GM11168 (cell line): ENCODE results near the gene GPATCH3.
"Not testable (repeated sequence)": the region's sequence is repeated elsewhere in the genome, so short reads cannot be mapped to it uniquely, and the experiment has no call there.

ENCODE experiments used
- in situ Hi-C: fragments of 300-500 bp; cut with MboI; formaldehyde crosslinking; loops from one replicate; pipeline ENCODE4 v1.12.0; 2022; ENCODE audit warnings: low sequenced_read_pairs; ENCODE audit not compliant: unreplicated experiment

GPATCH3 gene

GRCh38 chr1:26874896-26875295, 25.4 kb downstream of the GPATCH3 start:
- in situ Hi-C loops = no loop called here

GRCh38 chr1:26873097-26873496, 27.2 kb downstream of the GPATCH3 start:
- in situ Hi-C loops = not testable (repeated sequence)

- in situ Hi-C loops = no loop called here
Observed at GRCh38 chr1:26864610-26865480, 35.4 kb downstream of the GPATCH3 start.

GRCh38 chr1:26863685-26864077, 36.6 kb downstream of the GPATCH3 start:
- in situ Hi-C loops = no loop called here

DNA sequence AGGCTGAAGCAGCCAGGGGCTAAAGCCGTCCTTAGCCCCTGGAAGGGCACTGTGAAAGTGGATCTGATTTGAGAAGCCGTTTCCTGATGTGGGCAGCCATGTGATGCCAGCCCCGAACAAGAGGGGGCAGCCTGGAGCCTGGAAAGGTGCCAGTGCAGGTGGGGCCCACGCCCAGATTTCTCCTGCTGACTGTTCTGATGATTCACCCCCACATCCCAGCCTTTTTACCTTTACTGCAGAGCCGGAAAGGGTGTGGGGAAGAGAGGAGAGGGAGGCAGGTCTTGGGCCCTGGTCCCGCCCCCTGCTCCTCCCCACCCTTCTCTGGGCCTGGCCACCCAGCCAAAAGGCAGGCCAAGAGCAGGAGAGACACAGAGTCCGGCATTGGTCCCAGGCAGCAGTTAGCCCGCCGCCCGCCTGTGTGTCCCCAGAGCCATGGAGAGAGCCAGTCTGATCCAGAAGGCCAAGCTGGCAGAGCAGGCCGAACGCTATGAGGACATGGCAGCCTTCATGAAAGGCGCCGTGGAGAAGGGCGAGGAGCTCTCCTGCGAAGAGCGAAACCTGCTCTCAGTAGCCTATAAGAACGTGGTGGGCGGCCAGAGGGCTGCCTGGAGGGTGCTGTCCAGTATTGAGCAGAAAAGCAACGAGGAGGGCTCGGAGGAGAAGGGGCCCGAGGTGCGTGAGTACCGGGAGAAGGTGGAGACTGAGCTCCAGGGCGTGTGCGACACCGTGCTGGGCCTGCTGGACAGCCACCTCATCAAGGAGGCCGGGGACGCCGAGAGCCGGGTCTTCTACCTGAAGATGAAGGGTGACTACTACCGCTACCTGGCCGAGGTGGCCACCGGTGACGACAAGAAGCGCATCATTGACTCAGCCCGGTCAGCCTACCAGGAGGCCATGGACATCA, 37.2 kb downstream of the GPATCH3 start, which contains the start of gene SFN:
TSS of gene SFN (plus strand) at position 369 of the 904 bp plus-strand sequence. CDS start at position 433, 64 bp downstream.
- in situ Hi-C loops = no loop called here

DNA sequence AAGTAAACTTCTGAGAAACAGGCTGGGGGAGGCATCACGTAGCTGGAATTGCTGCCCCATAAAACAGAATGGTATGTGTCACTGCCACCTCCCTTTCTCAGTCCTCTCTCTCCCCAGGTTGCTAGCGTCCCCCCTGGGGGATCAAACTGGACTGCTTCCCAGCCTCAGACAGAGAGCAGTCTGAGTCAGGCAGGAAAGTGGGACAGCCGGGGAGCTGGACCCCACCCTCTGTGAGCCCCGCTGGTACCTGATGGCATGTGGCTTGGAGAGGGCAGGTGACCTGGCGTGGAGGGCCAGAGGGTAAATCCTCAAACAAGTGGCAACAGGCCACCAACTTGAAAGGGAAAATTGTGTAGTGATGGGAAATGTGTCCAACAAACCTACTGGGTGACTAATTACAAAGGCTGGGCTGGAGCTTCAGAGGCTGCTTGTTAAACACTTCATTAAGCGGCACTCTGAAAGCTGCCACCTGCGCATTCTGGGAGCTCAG, 38.3 kb downstream of the GPATCH3 start:
- in situ Hi-C loops = no loop called here

DNA sequence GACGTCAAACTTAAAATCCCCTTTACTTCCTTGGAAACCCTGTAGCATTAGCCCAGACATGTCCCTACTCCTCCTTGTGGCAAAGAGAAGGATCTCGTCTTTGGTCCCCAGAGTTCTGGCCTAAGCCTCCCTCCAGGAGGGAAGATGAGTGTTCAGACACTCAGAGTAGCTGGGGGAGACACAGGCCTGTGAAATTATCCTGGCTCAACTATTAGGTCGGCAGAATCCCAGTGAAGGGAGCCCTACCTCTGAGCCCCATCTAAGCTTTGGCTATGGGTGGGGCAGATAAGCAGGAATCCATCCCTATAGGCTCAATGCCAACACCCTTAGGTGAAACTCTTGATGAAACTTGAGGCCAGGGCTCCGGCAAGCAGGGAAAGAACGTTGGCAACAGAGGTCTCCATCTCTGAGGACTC, 39.0 kb downstream of the GPATCH3 start:
- in situ Hi-C loops = no loop called here

- in situ Hi-C loops = no loop called here
Observed at GRCh38 chr1:26858891-26859640, 41.2 kb downstream of the GPATCH3 start.

DNA sequence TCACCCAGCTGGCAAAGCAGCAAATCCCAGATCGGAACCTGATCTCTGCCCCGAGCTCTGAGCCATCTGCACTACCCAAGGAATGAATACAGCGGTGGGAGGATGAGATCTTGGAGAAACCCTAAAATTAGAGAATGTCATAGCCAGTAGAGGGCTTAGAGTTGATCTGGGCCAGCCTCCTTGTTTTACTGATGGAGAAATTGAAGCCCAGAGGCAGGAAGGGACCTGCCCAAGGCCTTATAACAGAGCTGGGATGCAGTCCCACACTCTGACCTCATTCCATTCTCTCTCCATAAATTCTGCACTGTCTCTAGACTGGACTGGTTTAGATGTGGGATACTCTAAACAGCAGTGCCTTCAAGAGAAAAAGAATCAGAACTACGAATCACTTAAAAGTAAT, 42.1 kb downstream of the GPATCH3 start:
- in situ Hi-C loops = no loop called here

GRCh38 chr1:26857473-26858060, 42.7 kb downstream of the GPATCH3 start:
- in situ Hi-C loops = no loop called here

DNA sequence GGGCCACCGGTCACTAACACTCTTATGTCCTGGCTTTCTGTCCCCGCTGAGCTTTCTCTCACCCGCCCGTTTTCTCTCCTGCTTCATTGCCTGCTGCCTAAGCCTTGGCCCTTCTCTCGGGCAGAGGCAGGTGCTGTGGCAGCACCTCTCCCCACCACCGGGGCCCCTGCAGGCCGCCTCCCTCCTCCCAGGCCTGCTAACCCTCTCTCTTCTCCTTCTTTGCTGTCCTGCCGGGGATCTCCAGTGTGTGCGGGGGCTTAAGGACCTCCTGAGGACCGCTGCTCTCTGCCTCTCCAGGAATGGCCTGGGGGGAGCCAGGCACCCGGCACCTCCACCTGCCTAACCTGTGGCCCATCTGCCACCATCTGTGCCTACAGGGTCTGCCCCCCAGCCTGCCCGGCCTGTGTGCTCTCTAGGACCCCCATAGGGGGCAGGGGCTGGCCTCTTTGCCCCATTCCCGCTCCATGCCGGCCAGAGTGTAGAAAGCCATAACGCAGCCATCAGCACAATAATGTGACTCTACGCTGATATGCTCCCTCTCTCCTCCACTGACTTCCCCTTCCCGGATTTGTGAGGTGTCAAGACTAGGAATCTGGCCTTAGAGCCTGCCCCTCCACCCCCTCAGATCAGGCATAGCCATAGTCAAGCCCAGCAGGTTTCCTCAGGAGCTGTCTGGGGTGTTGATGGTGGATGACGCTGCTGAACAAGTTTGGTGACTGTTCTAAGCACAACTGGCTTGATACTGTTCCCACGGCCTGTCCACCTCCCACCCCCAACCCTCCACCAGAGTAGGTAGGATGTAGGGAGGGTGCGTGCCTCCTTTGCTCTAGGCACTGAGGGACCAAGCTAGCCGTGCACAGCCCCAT, 43.4 kb downstream of the GPATCH3 start:
- in situ Hi-C loops = no loop called here

DNA sequence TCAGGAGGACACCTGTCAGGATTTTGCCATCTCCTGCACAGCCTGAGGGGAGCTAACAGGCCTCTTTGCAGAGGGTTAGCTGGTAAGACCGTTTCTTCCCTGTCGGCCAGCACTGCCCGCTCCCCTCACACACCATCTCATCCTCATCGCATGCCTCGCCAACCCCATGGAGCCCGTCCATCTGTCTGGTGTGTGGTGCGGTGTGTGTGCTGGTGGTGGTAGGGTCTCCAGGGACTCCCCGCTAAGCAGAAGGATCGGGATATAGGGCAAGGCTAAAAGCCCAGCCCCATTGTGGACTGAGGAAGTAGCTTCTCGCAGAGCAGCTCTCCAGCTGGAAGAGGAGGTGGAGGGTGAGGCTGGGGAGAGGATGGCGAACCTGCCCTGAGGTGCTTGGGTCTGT, 44.1 kb downstream of the GPATCH3 start:
- in situ Hi-C loops = no loop called here

GRCh38 chr1:26855636-26856035, 44.6 kb downstream of the GPATCH3 start:
- in situ Hi-C loops = no loop called here

- in situ Hi-C loops = no loop called here
Observed at GRCh38 chr1:26854906-26855305, 45.4 kb downstream of the GPATCH3 start.

DNA sequence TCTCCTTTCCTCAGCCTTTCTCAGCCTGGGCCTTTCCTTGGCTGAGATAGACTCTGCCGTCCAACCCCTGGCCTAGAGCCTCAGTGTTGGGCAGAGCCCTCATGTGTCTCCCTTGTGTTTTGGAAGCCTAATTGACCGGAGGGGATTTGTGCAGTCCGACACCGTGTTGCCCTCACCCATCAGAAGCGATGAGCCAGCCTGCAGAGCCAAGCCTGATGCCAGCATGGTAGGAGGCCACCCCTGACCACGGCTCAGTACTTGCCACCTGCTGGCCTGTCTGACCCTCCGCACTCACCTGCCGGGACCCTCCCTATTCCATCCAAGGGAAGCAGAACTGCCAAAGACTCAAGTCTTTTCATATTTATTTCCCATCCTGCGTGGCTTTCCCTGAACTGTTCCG, 46.7 kb downstream of the GPATCH3 start:
- in situ Hi-C loops = no loop called here

DNA sequence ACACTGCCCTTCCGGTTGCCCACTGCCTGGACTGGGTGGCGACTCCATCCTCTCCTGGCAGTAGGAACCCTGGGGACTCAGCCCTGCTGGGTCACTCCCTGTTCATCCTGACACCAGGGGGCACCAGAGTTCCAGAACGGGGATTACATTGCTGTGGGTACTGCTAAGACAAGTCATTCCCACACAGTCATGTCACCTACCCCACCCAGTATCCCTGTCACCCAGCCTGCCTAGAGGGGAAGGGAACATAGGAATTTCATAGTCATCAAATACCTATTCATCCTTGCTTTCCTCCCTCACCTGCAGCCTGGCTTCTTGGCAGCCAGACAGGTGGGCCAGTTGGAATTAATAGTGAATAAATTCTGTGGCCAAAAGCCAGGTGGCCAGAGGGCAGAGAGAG, 47.1 kb downstream of the GPATCH3 start:
- in situ Hi-C loops = no loop called here

DNA sequence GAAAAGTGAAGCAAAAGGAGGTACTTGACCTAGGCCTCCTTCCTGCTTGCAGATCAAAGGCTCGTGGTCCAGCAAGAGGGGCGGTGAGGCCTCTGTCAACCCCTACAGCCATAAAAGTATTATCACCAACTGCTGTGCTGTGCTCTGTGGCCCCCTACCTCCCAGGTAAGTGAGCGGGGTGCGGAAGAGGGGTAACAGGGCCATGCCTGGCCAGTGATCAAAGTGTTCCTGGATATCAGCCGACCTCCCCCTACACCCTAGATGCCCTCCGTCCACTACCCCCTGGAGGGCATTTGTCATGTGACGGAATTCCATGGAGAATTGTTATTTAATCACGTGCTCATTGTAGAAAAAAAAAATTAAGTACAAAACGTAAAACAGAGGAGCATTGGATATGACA, 47.6 kb downstream of the GPATCH3 start:
- in situ Hi-C loops = no loop called here

DNA sequence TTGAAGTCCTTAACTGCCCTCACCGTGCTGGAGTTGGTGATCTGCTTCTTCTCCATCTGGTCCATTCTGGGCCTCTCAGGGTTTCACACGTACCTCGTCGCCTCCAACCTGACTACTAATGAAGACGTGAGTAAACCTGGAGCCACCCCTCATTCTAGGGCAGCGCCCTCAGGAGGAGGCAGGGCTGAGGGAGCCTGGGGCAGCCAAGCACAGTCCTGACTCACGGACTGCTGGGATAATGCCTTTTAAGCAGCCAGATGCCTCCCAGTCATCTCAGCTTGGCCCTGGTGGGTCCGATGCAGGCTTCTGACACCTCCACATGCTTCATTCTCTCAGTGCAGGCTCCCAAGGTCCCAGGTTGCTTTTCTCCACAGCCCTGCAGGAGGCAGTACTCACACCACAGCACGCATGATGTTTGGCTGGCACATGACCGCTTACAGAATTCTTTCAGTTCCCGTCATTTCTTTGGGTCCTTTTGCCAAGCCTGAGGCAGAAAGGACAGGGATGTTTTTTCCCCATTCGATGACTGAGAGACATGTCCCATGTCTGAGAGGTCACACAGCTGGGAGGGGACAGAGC, 49.1 kb downstream of the GPATCH3 start:
- in situ Hi-C loops = no loop called here
